Neural cell (in vitro differentiated cells): ENCODE data around the gene LRRK1.

ENCODE experiments used
- EP300 ChIP-seq: fragments of 450-650 bp; conservative IDR thresholded peaks from 2 replicates; pipeline ENCODE4 v1.6.1; 2014; ENCODE audit warnings: antibody characterized with exemption, mild to moderate bottlenecking, moderate library complexity; ENCODE audit not compliant: poor library complexity, severe bottlenecking
- EZH2 ChIP-seq: fragments of 200-600, 300-800 bp; shearing (Covaris generic), sonication (generic); IDR thresholded peaks from 2 replicates; pipeline ENCODE4 v1.6.1; 2014; ENCODE audit warnings: antibody characterized with exemption, low read length, borderline replicate concordance, mild to moderate bottlenecking; ENCODE audit not compliant: insufficient read depth, poor library complexity, severe bottlenecking
- MXI1 ChIP-seq: fragments of 450-650 bp; conservative IDR thresholded peaks from 2 replicates; pipeline ENCODE4 v1.6.1; 2014; ENCODE audit warnings: antibody characterized with exemption, mild to moderate bottlenecking; ENCODE audit not compliant: poor library complexity, severe bottlenecking
- TF ChIP-seq, protein P1 (sequence below): fragments of 450-650 bp; IDR thresholded peaks from 2 replicates; pipeline ENCODE4 v1.5.1; 2014; ENCODE audit warnings: antibody characterized with exemption, mild to moderate bottlenecking, moderate library complexity; ENCODE audit not compliant: poor library complexity, severe bottlenecking
- TF ChIP-seq, protein P2 (sequence below): IDR thresholded peaks from 2 replicates; pipeline ENCODE4 v1.6.1; 2012; ENCODE audit warnings: borderline replicate concordance

DNA sequence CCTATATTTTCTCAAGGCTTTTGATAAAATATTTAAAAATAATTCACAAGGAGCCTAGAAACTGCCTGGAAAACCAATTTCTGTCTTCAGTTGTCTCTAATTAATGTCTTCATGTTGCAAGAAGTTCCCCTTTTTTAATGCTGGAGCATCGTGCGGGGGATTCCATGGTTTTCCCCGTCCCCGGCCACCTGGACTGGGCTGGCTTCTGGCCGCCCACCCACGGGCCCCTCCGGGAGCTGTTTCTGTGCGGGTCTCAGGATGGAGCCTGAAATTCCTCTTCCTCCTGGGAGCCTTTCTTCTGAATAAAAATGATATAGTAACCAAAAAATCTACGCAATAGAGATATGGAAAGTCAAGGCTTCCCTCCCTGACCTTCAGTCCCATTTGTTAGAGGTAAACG lies 8.1 kb upstream of the LRRK1 start:
- TF ChIP-seq MXI1, result no peak
- TF ChIP-seq, protein P1, sequence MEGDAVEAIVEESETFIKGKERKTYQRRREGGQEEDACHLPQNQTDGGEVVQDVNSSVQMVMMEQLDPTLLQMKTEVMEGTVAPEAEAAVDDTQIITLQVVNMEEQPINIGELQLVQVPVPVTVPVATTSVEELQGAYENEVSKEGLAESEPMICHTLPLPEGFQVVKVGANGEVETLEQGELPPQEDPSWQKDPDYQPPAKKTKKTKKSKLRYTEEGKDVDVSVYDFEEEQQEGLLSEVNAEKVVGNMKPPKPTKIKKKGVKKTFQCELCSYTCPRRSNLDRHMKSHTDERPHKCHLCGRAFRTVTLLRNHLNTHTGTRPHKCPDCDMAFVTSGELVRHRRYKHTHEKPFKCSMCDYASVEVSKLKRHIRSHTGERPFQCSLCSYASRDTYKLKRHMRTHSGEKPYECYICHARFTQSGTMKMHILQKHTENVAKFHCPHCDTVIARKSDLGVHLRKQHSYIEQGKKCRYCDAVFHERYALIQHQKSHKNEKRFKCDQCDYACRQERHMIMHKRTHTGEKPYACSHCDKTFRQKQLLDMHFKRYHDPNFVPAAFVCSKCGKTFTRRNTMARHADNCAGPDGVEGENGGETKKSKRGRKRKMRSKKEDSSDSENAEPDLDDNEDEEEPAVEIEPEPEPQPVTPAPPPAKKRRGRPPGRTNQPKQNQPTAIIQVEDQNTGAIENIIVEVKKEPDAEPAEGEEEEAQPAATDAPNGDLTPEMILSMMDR, result no peak
- no peak for TF ChIP-seq EP300
- no peak for TF ChIP-seq EZH2
- TF ChIP-seq, protein P2, sequence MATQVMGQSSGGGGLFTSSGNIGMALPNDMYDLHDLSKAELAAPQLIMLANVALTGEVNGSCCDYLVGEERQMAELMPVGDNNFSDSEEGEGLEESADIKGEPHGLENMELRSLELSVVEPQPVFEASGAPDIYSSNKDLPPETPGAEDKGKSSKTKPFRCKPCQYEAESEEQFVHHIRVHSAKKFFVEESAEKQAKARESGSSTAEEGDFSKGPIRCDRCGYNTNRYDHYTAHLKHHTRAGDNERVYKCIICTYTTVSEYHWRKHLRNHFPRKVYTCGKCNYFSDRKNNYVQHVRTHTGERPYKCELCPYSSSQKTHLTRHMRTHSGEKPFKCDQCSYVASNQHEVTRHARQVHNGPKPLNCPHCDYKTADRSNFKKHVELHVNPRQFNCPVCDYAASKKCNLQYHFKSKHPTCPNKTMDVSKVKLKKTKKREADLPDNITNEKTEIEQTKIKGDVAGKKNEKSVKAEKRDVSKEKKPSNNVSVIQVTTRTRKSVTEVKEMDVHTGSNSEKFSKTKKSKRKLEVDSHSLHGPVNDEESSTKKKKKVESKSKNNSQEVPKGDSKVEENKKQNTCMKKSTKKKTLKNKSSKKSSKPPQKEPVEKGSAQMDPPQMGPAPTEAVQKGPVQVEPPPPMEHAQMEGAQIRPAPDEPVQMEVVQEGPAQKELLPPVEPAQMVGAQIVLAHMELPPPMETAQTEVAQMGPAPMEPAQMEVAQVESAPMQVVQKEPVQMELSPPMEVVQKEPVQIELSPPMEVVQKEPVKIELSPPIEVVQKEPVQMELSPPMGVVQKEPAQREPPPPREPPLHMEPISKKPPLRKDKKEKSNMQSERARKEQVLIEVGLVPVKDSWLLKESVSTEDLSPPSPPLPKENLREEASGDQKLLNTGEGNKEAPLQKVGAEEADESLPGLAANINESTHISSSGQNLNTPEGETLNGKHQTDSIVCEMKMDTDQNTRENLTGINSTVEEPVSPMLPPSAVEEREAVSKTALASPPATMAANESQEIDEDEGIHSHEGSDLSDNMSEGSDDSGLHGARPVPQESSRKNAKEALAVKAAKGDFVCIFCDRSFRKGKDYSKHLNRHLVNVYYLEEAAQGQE, result no peak
